Prostate gland (tissue), 2 donors: ENCODE measurements around the gene ZNF345.

Experiments
- CTCF ChIP-seq, 4 experiments: fragments of 200-600 bp in 2 of 4; fragments of 450-650 bp in 2 of 4; sonication (generic) in 2 of 4; IDR thresholded peaks; 1 replicate in 3 of 4; 2 replicates in 1 of 4; pipeline ENCODE4 v1.5.1; 2016 to 2019; ENCODE audit warnings: antibody characterized with exemption in 4 of 4, mild to moderate bottlenecking in 2 of 4, moderate library complexity in 2 of 4
- POLR2AphosphoS5 ChIP-seq: sonication (generic); formaldehyde crosslinking; IDR thresholded peaks from one replicate; pipeline ENCODE4 v1.6.1; 2017; ENCODE audit warnings: antibody characterized with exemption

- no peak for TF ChIP-seq POLR2AphosphoS5
- TF ChIP-seq CTCF (IDR thresholded peaks at IDR 0.05): no peak
These were observed 17.2 kb upstream of the ZNF345 start for GRCh38 chr19:36833430-36833829.
